H9 (cell line): ENCODE data around the gene FAM217B. TPM values are rescaled to one million over a fixed set of nuclear protein-coding genes. Genes with fewer than 3 reads are reported as not detected.

Experiments
- DNase-seq: peaks from one replicate; pipeline ENCODE4 v3.0.0-alpha.2; 2017
- H2AFZ ChIP-seq: one replicate; pipeline ENCODE4 v1.6.1; 2013; ENCODE audit warnings: mild to moderate bottlenecking, low read length, control low read depth, moderate library complexity
- H2AK5ac ChIP-seq: 2 replicates; pipeline ENCODE4 v1.6.1; 2013; ENCODE audit warnings: low read length, control low read depth, mixed read lengths; ENCODE audit not compliant: insufficient read length
- H2BK120ac ChIP-seq: one replicate; pipeline ENCODE4 v1.6.1; 2013; ENCODE audit warnings: low read depth, mild to moderate bottlenecking, low read length, control low read depth, inconsistent platforms; ENCODE audit not compliant: poor library complexity, severe bottlenecking
- H2BK12ac ChIP-seq: 2 replicates; pipeline ENCODE4 v1.6.1; 2013; ENCODE audit warnings: low read length, control low read depth, mixed read lengths, low read depth; ENCODE audit not compliant: insufficient read length
- H2BK15ac ChIP-seq: 2 replicates; pipeline ENCODE4 v1.6.1; 2013; ENCODE audit warnings: low read depth, low read length, control low read depth
- H2BK20ac ChIP-seq: one replicate; pipeline ENCODE4 v1.6.1; 2013; ENCODE audit warnings: low read depth, mild to moderate bottlenecking, low read length, control low read depth, inconsistent platforms; ENCODE audit not compliant: poor library complexity, severe bottlenecking
- H2BK5ac ChIP-seq: 2 replicates; pipeline ENCODE4 v1.6.1; 2013; ENCODE audit warnings: low read length, control low read depth, mixed read lengths; ENCODE audit not compliant: insufficient read length
- H3K14ac ChIP-seq: 2 replicates; pipeline ENCODE4 v1.6.1; 2013; ENCODE audit warnings: low read length, control low read depth; ENCODE audit not compliant: insufficient read depth
- H3K18ac ChIP-seq: 2 replicates; pipeline ENCODE4 v1.6.1; 2013; ENCODE audit warnings: low read depth, mild to moderate bottlenecking, mixed read lengths, low read length, control low read depth; ENCODE audit not compliant: insufficient read length
- H3K23ac ChIP-seq: 2 replicates; pipeline ENCODE4 v1.6.1; 2013; ENCODE audit warnings: low read length, control low read depth, mixed read lengths, low read depth; ENCODE audit not compliant: insufficient read length
- H3K23me2 ChIP-seq: 2 replicates; pipeline ENCODE4 v1.6.1; 2013; ENCODE audit warnings: low read depth, mild to moderate bottlenecking, mixed read lengths, low read length, control low read depth; ENCODE audit not compliant: insufficient read length, poor library complexity, severe bottlenecking
- H3K27ac ChIP-seq: 2 replicates; pipeline ENCODE4 v1.5.1; 2013; ENCODE audit warnings: low read length, control low read depth, mixed read lengths, low read depth; ENCODE audit not compliant: insufficient read length
- H3K27me3 ChIP-seq: 2 replicates; pipeline ENCODE4 v1.6.1; 2013; ENCODE audit warnings: low read length, control low read depth, inconsistent platforms; ENCODE audit not compliant: insufficient read depth
- H3K4ac ChIP-seq: 2 replicates; pipeline ENCODE4 v1.6.1; 2013; ENCODE audit warnings: low read depth, mild to moderate bottlenecking, control low read depth, inconsistent platforms, low read length, moderate library complexity
- H3K4me1 ChIP-seq: 2 replicates; pipeline ENCODE4 v1.6.1; 2013; ENCODE audit warnings: low read length, control low read depth, inconsistent platforms; ENCODE audit not compliant: insufficient read depth
- H3K4me2 ChIP-seq: 2 replicates; pipeline ENCODE4 v1.6.1; 2013; ENCODE audit warnings: low read length, control low read depth, mixed read lengths; ENCODE audit not compliant: insufficient read length, insufficient read depth
- H3K56ac ChIP-seq: 2 replicates; pipeline ENCODE4 v1.6.1; 2013; ENCODE audit warnings: low read depth, mild to moderate bottlenecking, mixed read lengths, low read length, control low read depth; ENCODE audit not compliant: insufficient read length
- H3K79me1 ChIP-seq: 2 replicates; pipeline ENCODE4 v1.6.1; 2013; ENCODE audit warnings: low read depth, mild to moderate bottlenecking, moderate library complexity, low read length, control low read depth, inconsistent platforms; ENCODE audit not compliant: insufficient read depth, poor library complexity, severe bottlenecking
- H3K79me2 ChIP-seq: 2 replicates; pipeline ENCODE4 v1.6.1; 2013; ENCODE audit warnings: low read length, control low read depth, inconsistent platforms; ENCODE audit not compliant: insufficient read depth
- H3K9ac ChIP-seq: 2 replicates; pipeline ENCODE4 v1.6.1; 2013; ENCODE audit warnings: low read length, control low read depth, mixed read lengths; ENCODE audit not compliant: insufficient read length; ENCODE audit errors: extremely low read depth
- H3K9me3 ChIP-seq: one replicate; pipeline ENCODE4 v1.6.1; 2013; ENCODE audit warnings: low read depth, low read length, inconsistent platforms; ENCODE audit not compliant: control insufficient read depth
- H3T11ph ChIP-seq: one replicate; pipeline ENCODE4 v1.6.1; 2013; ENCODE audit warnings: mild to moderate bottlenecking, low read length, control low read depth, inconsistent platforms
- H4K20me1 ChIP-seq: one replicate; pipeline ENCODE4 v1.6.1; 2013; ENCODE audit not compliant: control insufficient read depth, insufficient read length, insufficient read depth
- H4K5ac ChIP-seq: 2 replicates; pipeline ENCODE4 v1.6.1; 2013; ENCODE audit warnings: low read depth, mild to moderate bottlenecking, mixed read lengths, low read length, control low read depth; ENCODE audit not compliant: insufficient read length
- H4K8ac ChIP-seq: replicated peaks from 2 replicates; pipeline ENCODE4 v1.6.1; 2013; ENCODE audit warnings: low read length, control low read depth, mixed read lengths, low read depth; ENCODE audit not compliant: insufficient read length
- H4K91ac ChIP-seq: 2 replicates; pipeline ENCODE4 v1.6.1; 2013; ENCODE audit warnings: low read depth, mild to moderate bottlenecking, moderate library complexity, mixed read lengths, low read length, control low read depth; ENCODE audit not compliant: insufficient read length
- H3K27ac Mint-ChIP-seq, 3 experiments: 2 replicates in 2 of 3; 3 replicates in 1 of 3; pipeline ENCODE4 v1.8.0; 2020 to 2021; ENCODE audit warnings: mixed read lengths in 3 of 3, mild to moderate bottlenecking in 1 of 3, moderate library complexity in 1 of 3
- H3K27me3 Mint-ChIP-seq: 2 replicates; pipeline ENCODE4 v1.8.0; 2021; ENCODE audit warnings: low read depth, mild to moderate bottlenecking, moderate library complexity, mixed read lengths
- H3K36me3 Mint-ChIP-seq, 3 experiments: 2 replicates in 2 of 3; 3 replicates in 1 of 3; pipeline ENCODE4 v1.8.0; 2020 to 2021; ENCODE audit warnings: low read depth in 3 of 3, mixed read lengths in 3 of 3; ENCODE audit not compliant: insufficient read depth in 1 of 3
- H3K4me1 Mint-ChIP-seq, 2 experiments: 2 replicates each; pipeline ENCODE4 v1.8.0; 2020; ENCODE audit warnings: mixed read lengths in 2 of 2
- H3K4me3 Mint-ChIP-seq, 2 experiments: 2 replicates in 1 of 2; 3 replicates in 1 of 2; pipeline ENCODE4 v1.8.0; 2020 to 2021; ENCODE audit warnings: mild to moderate bottlenecking in 2 of 2, mixed read lengths in 2 of 2, moderate library complexity in 1 of 2
- H3K9me3 Mint-ChIP-seq, 2 experiments: 2 replicates in 1 of 2; 3 replicates in 1 of 2; pipeline ENCODE4 v1.8.0; 2020; ENCODE audit warnings: mild to moderate bottlenecking in 2 of 2, mixed read lengths in 2 of 2, moderate library complexity in 1 of 2
- WGBS: extraction: QIAGEN DNeasy Blood & Tissue Kit; methylation state at CpG from one replicate; pipeline ENCODE4 v1.1.7; 2013; ENCODE audit warnings: missing lambda C conversion rate, low lambda C conversion rate, mixed read lengths; ENCODE audit not compliant: insufficient read length; ENCODE audit errors: extremely low coverage; 5-methylcytosine and 5-hydroxymethylcytosine counted together
- total RNA-seq: library from RNA; stranded (reverse); gene quantifications from 2 replicates; pipeline ENCODE4 v1.2.1, GENCODE V29; 2021
- TF ChIP-seq, protein P1 (sequence below): fragments of 200-600 bp; sonication (generic); conservative IDR thresholded peaks from 3 replicates; pipeline ENCODE4 v1.8.0; 2021; ENCODE audit warnings: antibody characterized with exemption, mild to moderate bottlenecking

The FAM217B gene
- total RNA-seq, 1 experiment from 2014 or later: 24.5 TPM

DNA sequence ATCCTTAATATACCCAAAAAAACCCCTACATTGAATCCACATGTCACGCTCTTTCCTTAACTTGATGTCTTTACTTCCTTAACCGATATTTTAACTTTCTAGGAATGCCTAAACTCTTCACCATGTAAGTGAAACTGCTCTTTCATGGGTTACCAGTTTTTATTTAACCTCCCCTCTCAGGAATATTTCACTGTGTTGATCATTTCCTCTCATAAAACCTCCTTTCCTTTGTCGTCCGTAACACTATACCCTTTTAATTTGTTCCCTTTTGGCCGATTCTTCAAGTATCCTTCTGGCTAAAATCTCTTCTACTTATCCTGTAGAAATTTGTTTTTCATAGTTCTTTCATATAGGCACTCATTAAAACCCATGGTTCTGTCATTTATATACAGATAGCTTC is 31.3 kb upstream of the FAM217B start:
- Histone ChIP-seq H2BK15ac (no peak overlapping the region), H3K56ac (no peak overlapping the region), H3T11ph (no peak overlapping the region), H2BK120ac (no peak overlapping the region), H3K4me2 (no peak overlapping the region), H3K23ac (no peak overlapping the region), H4K20me1 (no peaks in the 10 kb centered on the region), H4K91ac (no peak overlapping the region), H2BK5ac (no peak overlapping the region), H3K27me3 (no peaks in the 10 kb centered on the region), H3K14ac (no peak overlapping the region), H2AFZ (no peak overlapping the region), H3K4me1 (no peaks in the 10 kb centered on the region), H4K8ac (no peak overlapping the region), H2AK5ac (no peak overlapping the region), H3K9ac (no peak overlapping the region), H3K9me3 (no peaks in the 10 kb centered on the region), H3K4ac (no peak overlapping the region), H3K23me2 (no peaks in the 10 kb centered on the region), H3K18ac (no peak overlapping the region), H3K79me1 (no peaks in the 10 kb centered on the region), H3K27ac (no peak overlapping the region), H4K5ac (no peak overlapping the region), H2BK12ac (no peak overlapping the region), H3K79me2 (no peaks in the 10 kb centered on the region), H2BK20ac (no peak overlapping the region)
- Mint-ChIP-seq H3K9me3 (peaks cover 0 to 3% of the 10 kb centered on the region in 2 experiments; a peak in 2 of 5 replicates), H3K4me1 (no peaks in the 10 kb centered on the region), H3K4me3 (no peak overlapping the region), H3K27ac (no peak overlapping the region), H3K27me3 (peaks cover 9% of the 10 kb centered on the region), H3K36me3 (no peaks in the 10 kb centered on the region)
- TF ChIP-seq, protein P1, sequence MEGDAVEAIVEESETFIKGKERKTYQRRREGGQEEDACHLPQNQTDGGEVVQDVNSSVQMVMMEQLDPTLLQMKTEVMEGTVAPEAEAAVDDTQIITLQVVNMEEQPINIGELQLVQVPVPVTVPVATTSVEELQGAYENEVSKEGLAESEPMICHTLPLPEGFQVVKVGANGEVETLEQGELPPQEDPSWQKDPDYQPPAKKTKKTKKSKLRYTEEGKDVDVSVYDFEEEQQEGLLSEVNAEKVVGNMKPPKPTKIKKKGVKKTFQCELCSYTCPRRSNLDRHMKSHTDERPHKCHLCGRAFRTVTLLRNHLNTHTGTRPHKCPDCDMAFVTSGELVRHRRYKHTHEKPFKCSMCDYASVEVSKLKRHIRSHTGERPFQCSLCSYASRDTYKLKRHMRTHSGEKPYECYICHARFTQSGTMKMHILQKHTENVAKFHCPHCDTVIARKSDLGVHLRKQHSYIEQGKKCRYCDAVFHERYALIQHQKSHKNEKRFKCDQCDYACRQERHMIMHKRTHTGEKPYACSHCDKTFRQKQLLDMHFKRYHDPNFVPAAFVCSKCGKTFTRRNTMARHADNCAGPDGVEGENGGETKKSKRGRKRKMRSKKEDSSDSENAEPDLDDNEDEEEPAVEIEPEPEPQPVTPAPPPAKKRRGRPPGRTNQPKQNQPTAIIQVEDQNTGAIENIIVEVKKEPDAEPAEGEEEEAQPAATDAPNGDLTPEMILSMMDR: no peak
- WGBS: 100% methylated on average over 2 of the region's 5 CpGs
- DNase-seq: no peak
